GM21723 (cell line): Measurements from ENCODE around the gene CXCL6.

Source experiments
- ATAC-seq: cut with Tn5 transposase; IDR thresholded peaks from one replicate; pipeline ENCODE4 v1.9.1; 2021; ENCODE audit warnings: mild to moderate bottlenecking, moderate library complexity; ENCODE audit not compliant: unreplicated experiment

CXCL6 gene

DNA sequence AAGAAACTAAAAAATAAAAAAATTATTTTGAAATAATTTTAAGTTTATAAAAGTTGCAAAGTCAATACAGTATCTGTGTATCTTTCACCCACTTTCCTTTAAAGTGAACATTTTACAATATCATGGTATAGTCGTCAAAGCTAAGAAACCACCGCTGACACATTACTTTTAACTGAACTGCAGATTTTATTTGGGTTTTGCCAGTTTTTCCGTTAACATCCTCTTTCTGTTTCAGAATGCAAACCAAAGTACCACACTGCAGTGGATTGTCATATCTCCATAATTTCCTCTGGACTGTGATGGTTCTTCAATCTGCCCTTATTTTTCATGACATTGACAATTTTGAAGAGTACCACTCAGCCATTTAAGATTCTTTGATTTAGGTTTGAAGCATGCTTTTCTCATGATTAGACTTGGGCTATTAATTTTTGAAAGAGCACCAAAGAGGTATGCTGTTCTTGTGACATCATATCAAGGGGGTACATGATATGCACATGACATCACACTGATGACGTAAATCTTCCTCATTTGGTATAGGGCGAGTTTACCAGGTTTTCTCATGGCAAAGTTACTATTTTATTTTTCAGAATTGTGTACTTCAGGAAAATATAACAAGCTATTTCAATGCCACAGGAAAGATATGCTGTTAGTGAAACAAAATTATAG lies 29.1 kb downstream of the CXCL6 start:
- ATAC-seq: no peak

DNA sequence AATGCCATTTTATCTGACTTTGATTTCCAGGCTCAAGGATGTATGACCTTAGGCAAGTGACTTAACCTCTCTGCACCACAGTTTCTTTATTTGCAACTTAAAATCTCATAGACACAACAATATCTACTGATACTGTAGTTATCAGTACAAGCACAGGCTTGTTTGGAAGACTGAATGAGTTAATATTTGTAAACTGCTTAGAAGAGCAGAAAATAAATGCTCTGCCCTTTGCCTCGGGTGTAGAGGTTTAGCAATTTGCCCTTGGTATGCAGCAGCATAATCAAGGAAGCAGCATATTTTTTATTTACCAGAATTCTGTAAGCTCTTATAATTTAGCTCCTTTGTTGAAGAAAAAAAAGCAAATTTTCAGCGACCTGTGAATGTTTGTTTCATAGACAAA lies 29.8 kb downstream of the CXCL6 start:
- no peak for ATAC-seq

DNA sequence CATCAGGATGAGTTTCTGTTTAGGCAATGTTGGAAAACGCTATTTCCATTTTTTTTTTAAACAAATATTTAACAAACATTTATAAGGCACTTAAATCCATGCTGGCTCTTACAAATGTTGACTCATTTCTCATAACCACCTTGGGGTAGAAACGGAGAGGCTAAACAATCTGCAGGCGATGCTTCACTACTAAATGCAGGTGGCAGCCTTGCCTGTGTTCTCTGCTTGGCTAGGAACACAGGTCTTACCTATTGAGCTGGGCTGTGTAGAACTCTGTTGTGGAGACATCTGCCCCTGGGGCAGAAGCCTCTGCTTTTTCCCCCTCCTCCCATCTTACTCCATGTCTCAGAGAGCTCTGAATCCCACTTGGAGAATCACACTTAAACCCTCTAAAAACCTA lies 31.3 kb downstream of the CXCL6 start:
- ATAC-seq: no peak

DNA sequence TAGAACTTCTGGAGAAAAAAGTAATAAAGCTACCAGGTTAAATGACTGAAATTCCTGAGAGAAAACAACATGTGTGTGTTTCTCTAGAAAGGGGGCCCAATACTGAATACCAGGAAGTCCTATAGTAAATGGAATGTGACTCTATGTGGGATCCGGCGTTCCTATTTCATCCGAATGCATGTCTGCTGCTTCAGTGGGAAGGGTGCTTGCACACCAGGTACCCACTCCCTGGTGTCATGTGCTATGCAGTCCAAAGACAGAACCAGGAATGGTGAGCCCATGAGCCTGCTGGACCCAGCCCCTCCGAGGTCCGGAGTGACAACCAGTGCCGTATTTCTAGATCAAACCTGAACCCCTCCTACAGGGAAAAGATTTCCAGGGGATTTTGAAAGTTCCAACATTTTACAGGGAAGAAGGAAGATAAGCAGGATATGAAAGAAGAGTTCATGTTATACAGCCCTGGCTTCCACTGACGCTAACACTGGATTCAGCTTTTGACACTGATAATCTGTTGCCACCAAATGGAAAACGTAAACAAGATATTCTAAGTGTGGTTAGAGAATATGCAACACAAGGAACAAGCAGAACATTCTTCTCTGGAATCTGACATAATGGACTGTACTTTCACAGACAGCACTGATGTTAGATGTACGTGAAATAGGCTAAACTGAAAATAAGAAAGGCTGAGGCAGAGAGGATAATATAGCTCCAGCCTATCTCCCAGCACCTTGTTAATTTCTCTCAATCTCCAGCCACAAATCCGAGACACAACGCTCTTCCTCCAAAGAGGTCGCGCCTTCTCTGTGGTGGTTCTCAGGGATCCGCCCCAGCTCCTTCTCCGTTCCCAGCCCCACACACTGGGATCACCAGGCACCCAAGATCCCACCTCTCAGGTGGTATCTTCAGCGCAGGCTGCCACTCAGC lies 32.0 kb downstream of the CXCL6 start:
- ATAC-seq: no peak

DNA sequence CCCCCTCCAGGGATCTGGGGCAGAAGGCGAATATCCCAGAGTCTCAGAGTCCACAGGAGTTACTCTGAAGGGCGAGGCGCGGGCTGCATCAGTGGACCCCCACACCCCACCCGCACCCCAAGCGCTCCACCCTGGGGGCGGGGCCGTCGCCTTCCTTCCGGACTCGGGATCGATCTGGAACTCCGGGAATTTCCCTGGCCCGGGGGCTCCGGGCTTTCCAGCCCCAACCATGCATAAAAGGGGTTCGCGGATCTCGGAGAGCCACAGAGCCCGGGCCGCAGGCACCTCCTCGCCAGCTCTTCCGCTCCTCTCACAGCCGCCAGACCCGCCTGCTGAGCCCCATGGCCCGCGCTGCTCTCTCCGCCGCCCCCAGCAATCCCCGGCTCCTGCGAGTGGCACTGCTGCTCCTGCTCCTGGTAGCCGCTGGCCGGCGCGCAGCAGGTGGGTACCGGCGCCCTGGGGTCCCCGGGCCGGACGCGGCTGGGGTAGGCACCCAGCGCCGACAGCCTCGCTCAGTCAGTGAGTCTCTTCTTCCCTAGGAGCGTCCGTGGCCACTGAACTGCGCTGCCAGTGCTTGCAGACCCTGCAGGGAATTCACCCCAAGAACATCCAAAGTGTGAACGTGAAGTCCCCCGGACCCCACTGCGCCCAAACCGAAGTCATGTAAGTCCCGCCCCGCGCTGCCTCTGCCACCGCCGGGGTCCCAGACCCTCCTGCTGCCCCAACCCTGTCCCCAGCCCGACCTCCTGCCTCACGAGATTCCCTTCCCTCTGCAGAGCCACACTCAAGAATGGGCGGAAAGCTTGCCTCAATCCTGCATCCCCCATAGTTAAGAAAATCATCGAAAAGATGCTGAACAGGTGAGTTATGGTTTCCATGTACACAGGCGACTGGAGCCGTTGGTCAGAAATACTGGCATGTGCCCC lies 32.9 kb downstream of the CXCL6 start, which contains the start of gene CXCL1:
Gene CXCL1, plus strand, starts transcription at position 264 of the 926 bp plus-strand sequence. Its CDS starts 78 bp downstream, at position 342.
- no peak for ATAC-seq

DNA sequence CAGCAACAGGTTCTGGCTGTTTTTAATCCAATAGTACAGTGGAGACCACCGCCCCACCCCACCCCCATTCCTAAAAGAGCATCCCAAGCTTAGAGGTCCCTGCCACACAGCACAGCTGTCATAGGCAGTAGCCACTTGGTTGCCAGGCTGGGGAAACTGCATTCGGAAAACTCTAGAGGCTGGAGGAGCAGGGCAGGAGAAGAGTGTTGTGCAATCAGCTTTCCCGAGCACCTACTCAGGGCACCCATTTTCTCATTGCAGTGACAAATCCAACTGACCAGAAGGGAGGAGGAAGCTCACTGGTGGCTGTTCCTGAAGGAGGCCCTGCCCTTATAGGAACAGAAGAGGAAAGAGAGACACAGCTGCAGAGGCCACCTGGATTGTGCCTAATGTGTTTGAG lies 33.8 kb downstream of the CXCL6 start:
- ATAC-seq: no peak

DNA sequence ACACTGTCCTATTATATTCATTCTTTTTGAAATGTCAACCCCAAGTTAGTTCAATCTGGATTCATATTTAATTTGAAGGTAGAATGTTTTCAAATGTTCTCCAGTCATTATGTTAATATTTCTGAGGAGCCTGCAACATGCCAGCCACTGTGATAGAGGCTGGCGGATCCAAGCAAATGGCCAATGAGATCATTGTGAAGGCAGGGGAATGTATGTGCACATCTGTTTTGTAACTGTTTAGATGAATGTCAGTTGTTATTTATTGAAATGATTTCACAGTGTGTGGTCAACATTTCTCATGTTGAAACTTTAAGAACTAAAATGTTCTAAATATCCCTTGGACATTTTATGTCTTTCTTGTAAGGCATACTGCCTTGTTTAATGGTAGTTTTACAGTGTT lies 34.3 kb downstream of the CXCL6 start:
- no peak for ATAC-seq

DNA sequence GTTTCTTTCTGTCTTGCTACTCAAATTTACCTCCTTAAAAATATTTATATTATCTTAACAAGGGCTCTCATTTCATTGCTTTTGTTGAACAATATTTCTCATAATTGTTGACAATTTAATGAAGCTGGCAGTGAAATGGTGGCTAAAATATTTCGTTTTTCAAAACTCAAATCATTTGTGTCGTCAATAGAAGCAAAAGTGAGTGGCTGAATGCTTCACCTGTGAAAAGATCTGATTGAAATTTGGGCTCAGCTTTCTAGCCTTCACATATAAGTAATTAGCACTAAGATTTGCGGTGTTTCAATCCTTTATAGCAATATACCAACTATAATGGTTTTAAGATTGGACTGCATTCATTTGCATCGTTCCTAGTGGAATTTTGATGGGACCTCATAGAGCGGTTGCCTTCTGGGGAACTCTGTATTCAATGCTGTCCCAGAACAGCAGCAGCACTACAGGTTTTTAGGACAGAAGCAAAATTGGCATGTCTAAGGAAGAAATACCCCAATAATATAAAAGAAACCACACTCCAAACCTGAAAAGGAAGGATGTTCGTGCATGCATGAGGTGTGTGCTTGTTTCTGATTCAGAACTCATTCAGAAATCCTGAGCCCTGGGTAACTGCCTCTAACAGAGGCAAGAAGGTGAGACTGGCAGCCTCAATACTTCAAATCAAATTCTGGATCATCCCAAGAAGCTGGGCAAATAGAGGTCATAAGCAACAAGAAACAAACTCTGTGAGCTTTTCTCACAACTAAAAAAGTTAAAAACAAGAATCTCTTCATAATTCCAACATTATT lies 35.2 kb downstream of the CXCL6 start:
- ATAC-seq: no peak

DNA sequence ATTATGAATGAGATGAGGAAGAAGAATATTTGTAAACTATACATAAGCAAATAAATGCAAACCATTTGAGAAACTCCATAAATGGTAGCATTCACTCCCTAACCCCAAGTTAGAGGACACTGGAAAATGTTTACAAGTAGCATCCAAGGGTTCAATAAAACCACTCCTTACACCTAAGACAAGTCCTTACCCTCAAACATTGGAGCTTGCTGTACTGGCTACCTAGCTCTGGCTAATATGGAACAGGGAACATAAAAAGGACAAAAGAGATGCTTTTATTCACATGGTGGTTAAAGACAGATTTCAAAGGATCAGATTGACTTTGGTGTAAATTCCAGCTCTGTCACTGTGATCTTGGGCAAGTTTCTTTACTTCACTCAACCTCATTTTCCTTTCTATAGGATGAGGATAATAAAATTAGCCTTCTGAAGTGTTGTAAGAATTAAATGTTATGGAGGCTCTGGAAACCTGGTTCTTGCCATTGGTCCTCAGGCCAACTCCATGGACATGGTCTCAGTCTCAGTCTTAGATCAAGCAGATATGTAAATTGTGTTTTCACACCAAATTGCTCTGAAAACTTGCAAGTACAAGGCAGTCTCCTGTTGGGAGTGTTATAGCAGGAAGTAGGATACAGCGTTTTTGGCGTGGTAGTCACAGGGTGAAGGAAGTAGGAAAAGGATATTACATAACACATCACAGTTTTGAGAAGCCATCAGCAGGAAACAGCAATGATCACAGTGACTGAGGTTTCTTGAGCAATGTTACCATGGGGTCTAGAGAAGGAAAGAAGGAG lies 36.0 kb downstream of the CXCL6 start:
- ATAC-seq: no peak

DNA sequence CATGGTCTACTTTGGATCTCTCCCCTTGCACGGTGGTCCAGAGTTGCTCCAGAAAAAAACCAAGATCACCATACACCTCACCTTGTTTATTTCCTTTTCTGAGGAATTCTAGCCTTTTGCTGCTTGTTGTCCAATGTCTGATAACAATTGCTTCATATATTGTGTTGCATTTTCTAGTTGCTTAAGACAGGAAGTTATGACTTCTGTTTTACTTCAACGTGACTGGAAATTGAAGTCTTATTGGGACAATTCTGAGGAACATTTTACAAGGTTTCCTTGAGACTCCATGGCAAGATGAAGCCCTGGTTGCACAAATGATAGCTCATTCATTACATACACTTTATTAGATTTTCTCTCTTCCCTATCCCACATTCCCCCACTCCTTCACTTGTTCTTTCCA lies 37.9 kb downstream of the CXCL6 start:
- ATAC-seq: no peak

DNA sequence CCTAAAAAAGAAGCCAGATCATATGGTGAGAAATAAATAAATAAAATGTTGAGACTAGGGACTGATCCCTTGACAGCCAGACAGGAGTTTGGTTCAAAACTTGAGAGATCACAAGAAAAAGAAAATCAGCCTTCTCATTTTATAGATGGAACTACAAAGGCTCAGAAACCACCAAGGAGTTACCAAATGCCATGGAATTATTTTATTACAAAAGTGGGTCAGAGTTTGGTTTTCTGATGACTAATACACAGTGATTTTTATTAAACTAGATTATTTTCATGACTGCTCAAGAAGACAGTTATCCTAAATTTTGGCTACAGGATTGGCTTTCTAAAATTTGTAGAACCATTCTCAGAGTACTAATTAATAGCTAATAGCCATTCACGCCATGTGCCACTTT lies 38.9 kb downstream of the CXCL6 start:
- no peak for ATAC-seq

DNA sequence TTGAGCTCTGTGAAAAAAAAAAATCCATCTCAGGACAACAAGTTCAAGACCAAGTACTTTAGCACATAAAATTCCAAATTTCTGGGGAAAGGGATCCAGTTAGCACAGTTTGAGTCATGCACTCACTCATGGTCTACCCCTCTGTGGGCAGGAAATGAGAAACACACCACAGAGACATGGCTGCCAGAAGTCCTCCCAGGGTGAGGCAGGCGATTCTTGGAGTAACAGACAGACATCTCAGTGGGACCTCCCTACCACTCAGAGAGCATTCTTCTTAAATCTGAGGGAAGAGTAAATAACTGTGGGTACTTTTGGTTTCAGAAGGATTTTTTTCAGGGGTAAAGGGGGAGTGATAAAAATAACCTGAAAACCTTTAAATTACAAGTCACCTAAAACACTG lies 46.8 kb downstream of the CXCL6 start:
- no peak for ATAC-seq

DNA sequence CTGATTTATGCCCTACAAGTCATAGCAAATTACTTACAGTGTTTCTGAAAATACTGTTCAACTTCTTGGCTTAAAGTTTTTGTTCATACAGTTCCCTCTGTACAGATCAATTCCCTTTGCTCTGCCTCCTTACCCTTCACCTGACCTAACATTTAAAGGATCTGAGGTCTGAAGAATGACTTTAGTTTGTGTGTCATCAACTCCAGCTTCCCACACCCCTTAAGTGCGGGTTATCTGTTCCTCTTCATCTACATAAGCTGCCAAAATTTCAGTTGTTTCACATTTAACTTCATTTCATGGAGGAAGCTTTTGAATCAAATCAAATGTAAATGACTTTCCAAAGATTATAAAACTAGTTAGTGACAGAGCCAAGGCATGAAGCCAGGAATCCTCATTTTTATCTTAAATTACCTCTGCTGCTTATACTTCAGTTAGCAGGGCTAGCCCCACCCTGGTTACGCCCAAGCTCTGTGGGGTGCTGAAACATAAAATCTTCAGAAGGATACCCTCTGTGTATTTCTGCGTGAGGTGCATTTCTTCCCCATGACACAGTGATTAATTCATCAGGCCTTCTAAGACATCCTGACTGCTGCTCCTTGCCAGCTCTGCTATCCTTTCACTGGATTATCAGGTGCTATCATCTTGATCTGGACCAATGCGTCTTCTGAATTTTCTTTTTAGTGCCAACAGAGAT lies 49.2 kb downstream of the CXCL6 start:
- ATAC-seq: no peak
